GM19328 (cell line): ENCODE data around the gene MSGN1.

ENCODE experiments used
- ATAC-seq: cut with Tn5 transposase; IDR thresholded peaks from one replicate; pipeline ENCODE4 v1.9.1; 2021; ENCODE audit warnings: mild to moderate bottlenecking, moderate library complexity; ENCODE audit not compliant: unreplicated experiment

MSGN1 gene

DNA sequence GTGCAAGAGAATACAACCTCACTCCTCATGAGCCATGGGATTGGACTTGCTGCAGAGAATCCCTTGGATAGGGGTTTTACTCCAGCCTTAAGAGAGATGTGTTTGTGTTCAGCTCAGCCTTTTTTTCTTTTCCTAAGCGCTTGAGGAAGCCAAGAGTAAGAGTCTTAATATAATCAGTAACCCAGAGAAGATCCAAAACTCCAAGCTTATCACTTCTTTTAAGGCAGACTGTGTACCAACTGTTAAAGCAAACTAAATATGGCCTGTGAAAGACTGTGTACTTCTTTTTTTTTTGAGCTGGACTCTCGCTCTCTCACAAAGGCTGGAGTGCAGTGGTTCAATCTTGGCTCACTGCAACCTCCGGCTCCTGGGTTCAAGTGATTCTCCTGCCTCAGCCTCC lies 30.4 kb downstream of the MSGN1 start:
- no peak for ATAC-seq

- no peak for ATAC-seq
Observed at GRCh38 chr2:17847236-17847635, 31.0 kb downstream of the MSGN1 start.

DNA sequence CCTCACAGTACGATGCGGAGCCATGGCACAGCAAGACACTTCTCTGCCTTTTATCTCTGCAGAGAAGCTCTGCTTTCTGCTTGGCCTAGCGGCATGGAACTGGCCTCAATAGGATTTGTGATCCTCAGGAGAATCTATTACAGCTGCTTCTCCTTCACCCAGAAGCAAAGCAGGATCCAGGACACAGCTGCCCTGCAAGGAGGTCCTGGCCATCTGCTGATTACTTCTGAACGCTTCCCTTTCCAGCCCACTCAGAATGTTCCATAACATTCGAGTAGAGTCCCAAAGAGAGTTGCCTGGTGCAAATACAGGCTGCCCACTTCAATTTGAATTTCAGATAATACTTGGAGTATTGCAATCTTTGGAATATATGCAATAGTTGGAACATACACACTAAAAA lies 33.0 kb downstream of the MSGN1 start:
- no peak for ATAC-seq

DNA sequence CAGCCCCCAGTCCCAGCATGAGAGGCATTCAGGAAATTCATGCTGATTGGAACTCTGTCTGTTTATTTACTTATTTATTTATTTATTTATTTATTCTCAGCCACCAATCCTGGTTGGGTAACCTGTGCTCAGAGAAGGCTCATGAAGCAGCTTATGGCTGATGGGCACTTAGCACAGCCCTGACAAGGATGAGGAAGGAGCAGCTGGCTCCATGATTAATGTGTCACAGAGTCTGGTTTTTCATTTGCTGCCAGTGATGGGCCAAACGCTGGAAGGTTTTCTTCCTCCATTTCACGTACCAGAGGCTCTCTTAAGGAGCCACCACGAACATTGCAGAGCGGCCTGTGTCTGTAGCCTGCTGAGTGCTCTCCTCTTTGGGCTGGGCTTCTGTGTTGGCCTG lies 33.9 kb downstream of the MSGN1 start:
- no peak for ATAC-seq

GRCh38 chr2:17851731-17852585 lies 35.7 kb downstream of the MSGN1 start:
- peak; percentile 65 for ATAC-seq

- no peak for ATAC-seq
Observed at GRCh38 chr2:17853799-17854198, 37.5 kb downstream of the MSGN1 start.

DNA sequence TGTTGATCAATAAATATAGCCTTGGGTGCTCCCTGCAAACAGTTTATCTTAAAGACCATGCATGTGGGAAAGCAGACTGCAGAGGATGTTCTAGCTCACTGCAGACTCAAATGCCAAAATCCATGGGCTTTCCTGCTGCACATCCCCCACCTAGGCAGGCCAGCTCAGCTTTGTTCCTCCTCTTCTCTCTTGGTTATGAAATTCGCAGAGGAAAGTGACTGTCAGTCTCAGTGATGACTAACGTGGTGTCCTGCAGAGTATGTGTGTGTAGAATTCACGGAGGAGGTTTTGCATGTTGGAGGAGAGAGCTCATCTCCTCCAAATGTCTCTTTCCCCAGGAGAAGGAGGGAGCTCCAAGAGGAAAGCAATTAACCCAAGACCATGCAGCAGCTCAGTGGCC lies 40.8 kb downstream of the MSGN1 start:
- no peak for ATAC-seq

DNA sequence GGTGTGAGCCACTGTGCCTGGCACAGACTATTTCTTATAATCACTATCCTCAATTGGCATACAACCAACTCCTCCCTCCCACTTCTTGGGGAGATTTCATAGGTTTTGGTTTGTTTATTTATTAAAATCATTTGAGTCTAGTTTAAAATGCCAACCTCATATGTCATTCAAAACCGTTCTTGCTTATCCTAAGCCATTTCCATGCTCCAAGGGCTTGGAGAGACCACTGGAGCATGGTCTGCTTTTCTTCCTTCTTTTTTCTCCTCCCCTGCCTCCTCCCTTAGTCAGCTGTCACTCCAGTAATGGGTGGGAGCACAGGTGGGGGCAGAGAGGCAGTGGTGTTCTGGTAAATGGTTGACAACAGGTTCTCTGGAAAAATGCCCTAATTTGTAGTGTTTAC lies 41.8 kb downstream of the MSGN1 start:
- ATAC-seq: no peak

DNA sequence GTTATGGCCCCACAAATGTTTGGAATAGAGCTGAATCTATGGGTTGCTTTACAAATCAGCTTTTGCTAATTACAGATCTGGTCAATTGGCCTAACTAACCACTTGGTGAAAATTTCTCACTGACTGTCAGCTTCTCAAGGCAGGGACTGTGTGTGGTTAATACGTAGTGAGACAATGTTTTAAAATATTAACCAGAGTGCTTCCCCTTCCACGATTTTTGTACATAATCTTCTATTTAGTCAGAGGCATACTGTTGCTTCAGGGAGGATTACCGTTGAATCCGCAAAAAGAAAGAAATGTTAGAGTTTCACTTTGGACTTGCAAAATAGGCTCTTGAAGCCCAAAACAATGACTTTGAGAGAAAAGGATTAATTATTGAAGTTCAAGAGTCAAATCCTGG lies 47.3 kb downstream of the MSGN1 start:
- ATAC-seq: no peak

- ATAC-seq: no peak
Observed at GRCh38 chr2:17864676-17865075, 48.4 kb downstream of the MSGN1 start.

GRCh38 chr2:17867133-17867532 lies 50.9 kb downstream of the MSGN1 start:
- ATAC-seq: no peak
